HG03139 (cell line): ENCODE data around the gene AHDC1.

Experiments
- ATAC-seq: cut with Tn5 transposase; IDR thresholded peaks from one replicate; pipeline ENCODE4 v1.9.1; 2021; ENCODE audit not compliant: unreplicated experiment

AHDC1 gene

DNA sequence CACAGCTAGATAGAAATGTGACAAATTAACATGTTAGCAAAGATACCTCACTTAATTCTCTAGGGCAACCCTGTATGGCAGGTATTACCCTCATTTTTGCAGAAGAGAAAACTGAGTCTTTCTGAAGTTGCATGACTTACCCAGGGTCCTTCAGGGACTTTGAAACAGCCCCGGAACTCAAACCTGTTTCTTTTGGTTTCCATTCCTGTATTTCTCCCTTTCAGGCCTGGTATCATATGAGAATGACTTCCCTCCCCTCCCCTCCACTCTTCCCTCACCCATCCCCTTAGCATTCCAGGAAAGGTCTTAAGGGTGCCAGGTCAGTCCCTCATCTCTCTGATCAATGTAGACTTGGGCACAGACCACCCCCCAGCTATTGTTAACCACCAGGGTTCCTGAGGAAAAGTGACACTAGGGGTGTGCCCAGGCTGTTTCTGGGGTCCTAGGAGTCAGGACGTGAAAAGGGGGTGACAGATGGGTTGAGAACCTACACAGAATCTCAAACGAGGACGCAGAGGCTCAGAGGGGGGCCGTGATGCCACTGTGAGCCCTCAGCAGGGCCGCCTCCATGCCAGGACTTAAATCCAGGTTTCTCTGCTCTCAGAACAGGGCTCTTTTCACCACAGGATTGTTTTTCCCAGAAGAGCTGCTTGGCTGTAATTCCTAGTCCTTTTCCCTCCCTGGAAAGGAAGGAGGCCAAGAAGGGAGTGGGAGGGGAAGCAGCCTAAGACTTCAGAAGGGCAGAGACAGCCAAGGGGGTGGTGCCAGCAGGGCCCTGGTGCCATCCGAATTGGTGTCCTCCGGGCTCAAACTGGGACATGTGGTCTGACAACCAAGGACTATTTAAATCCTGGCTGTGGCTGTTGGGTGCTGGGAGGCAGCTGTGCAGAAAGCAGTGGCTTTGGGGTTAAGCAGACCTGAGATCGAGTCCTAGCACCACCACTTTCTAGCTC, 111.9 kb downstream of the AHDC1 start:
- no peak for ATAC-seq

DNA sequence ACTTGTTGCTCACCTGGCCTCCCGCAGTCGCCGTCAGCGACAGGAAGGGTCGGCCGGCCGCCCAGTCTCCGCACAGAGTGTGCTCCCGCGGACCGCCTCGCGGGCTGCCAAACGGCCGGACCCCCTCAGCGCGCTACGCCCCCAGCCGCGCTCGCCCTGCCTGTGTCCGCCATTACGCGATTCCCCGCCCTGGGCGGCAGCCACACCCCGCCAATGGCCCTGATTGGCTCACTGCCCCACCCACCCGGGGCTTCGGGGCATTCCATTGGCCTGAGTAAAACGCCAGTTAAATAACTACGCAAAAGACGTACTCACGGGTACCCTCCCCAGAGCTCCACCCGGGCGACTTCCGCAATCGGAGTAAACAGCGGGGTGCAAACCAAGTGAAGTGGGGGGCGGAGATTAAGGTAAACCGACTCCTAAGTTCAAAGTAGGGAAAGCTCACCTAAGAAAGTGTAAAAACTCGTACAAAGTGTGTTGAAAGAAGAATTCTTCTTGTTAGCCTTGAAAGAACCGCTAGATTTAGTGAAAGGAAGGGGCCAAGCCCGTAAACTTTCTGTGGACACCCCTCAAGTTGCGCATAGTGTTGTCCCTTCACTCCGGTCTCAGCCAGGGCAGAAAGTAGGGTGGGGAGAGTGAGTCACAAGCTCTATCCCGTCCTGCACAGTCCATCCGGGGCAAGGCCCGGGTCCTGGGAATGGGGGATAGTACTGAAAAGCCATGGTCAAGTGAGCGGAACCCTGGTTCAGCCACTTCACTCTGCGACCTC, 113.8 kb downstream of the AHDC1 start, which contains the start of gene WASF2:
TSS of gene WASF2 (minus strand) at position 195 of the 769 bp plus-strand sequence. CDS start 61,277 bp downstream, outside the sequence.
- ATAC-seq = peak; percentile 79

DNA sequence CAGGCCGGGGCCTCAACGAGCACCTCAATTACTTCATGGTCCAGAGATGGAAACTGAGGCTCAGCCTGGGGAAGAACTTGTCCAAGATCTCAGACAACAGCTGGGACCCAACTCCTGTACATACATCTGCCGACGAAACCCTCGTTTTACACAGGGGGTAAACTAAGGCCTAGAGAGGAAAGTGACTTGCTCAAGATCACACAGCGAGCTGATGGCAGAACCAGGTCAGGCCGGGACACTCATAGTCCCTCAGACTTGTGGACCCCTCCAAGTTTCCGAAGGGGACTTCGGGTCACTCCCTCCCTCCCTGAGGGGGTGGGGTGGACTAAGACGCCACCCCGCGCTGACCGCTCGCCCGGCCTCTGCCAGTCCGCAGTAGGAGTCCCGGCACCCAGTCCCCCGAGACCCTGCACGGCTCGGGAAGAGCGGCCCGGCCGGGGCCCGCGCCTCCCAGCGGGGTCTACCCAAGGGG, 114.4 kb downstream of the AHDC1 start:
- peak; percentile 28 for ATAC-seq

DNA sequence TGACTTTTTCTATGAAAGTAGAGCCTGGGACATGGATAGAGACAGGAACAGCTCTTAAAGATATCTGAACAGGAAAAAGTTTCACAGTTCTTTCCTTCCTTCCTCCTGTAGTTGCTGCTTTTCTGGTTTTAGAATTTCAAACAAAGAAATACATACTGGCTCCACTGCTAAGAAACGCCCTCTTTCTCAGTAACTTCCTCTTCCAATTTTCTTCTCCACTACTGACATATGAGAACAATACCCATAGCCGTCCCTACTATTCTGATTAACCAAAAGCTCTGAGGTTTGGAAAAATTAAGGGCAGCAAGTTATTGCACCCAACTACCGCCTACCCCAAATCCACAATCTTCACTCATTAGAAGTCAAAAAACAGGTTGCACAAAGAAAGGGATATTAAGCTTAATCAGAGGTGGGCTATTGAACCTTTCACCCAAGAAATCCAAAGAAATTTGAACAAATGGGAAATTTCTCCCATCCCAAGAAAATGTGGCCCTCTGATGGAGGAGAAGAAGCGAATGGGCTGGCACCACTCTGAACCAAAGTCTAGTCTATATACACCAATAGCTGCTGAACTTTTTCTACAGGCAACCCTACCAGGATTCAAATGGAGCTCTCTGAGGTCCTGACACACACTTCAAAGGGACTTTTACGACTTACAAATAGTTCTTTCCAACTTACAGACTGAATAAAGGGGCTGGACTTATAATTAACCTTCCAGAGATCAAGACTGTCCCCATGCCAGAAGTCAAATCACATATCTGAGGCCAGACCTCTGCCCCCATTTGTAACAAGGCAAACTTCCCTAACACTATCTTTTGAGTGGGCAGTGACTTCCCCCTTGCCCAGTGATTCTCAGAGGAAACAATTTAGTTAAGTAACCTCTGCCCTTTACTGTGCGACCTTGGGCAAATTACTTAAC, 115.7 kb downstream of the AHDC1 start:
- no peak for ATAC-seq

DNA sequence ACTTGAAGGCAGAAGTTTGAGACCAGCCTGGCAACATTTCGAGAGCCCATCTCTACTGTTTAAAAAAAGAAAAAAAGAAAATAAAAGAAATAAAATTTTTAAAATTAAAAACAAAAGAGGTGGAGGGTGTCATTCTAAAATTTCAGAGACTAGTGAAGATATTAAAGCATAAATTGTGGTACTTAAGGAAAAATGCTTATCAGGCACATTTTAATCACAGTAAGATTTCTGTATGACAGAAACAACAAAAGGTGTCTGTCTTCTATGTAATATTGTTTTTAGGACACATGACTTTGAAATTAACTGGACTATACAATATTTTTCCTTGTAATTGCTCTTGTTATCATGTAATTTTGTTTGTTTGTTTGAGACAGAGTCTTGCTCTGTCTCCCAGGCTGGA, 118.6 kb downstream of the AHDC1 start:
- no peak for ATAC-seq
